Upper lobe of left lung (tissue), 4 donors: ENCODE measurements around the gene DOCK10.

Experiments used
- EP300 ChIP-seq, 4 donors: sonication (generic); formaldehyde crosslinking; IDR thresholded peaks; one replicate each; pipeline ENCODE4 v1.5.1; 2017; ENCODE audit warnings: antibody characterized with exemption in 4 of 4, control low read depth in 2 of 4
- TF ChIP-seq, protein P1 (sequence below), 6 experiments: fragments of 450-650 bp in 4 of 6; fragments of 200-600 bp in 2 of 6; sonication (generic) in 2 of 6; IDR thresholded peaks; one replicate each; pipeline ENCODE4 v1.5.1; 2016 to 2019; ENCODE audit warnings: antibody characterized with exemption in 6 of 6

GRCh38 chr2:224846686-224847085, 195.6 kb downstream of the DOCK10 start:
- TF ChIP-seq EP300 (IDR thresholded peaks at IDR 0.05): no peak
- TF ChIP-seq, protein P1, sequence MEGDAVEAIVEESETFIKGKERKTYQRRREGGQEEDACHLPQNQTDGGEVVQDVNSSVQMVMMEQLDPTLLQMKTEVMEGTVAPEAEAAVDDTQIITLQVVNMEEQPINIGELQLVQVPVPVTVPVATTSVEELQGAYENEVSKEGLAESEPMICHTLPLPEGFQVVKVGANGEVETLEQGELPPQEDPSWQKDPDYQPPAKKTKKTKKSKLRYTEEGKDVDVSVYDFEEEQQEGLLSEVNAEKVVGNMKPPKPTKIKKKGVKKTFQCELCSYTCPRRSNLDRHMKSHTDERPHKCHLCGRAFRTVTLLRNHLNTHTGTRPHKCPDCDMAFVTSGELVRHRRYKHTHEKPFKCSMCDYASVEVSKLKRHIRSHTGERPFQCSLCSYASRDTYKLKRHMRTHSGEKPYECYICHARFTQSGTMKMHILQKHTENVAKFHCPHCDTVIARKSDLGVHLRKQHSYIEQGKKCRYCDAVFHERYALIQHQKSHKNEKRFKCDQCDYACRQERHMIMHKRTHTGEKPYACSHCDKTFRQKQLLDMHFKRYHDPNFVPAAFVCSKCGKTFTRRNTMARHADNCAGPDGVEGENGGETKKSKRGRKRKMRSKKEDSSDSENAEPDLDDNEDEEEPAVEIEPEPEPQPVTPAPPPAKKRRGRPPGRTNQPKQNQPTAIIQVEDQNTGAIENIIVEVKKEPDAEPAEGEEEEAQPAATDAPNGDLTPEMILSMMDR (IDR thresholded peaks at IDR 0.05): no peak
